ENCODE measurements around the gene LAT. TPM values are rescaled to one million over a fixed set of nuclear protein-coding genes. Genes with fewer than 3 reads are reported as not detected.

Gene LAT
- total RNA-seq, 1 donor, result 34.0 TPM

Other genes with a start within 250 kb of the LAT start
- gene NPIPB9, start 233.3 kb upstream of the LAT start, total RNA-seq, result 15.5 TPM
- gene ATXN2L, start 162.1 kb upstream of the LAT start, total RNA-seq, result 85.7 TPM
- gene TUFM, start 138.7 kb upstream of the LAT start, total RNA-seq, result 62.5 TPM
- 12.1 TPM for gene SH2B1, start 121.2 kb upstream of the LAT start, total RNA-seq
- gene ATP2A1, start 106.6 kb upstream of the LAT start, total RNA-seq, result 0.52 TPM
- gene RABEP2, start 59.8 kb upstream of the LAT start, total RNA-seq, result 16.3 TPM
- 6.6 TPM for gene CD19, start 53.1 kb upstream of the LAT start, total RNA-seq
- gene NFATC2IP, start 34.1 kb upstream of the LAT start, total RNA-seq, result 31.5 TPM
- gene SPNS1, start 10.3 kb upstream of the LAT start, total RNA-seq, result 18.7 TPM